Hematopoietic multipotent progenitor cell treated with erythropoietin and hydrocortisone succinate and interleukin-3 and kit ligand, for 6 days (in vitro differentiated cells): ENCODE measurements around the gene PPP6R3.
A peak's percentile ranks its signal among the peaks of the same experiment; 100 is the strongest.

Source experiments
- DNase-seq: peaks from one replicate; pipeline ENCODE4 v3.0.0-alpha.2; 2015

The PPP6R3 gene

DNA sequence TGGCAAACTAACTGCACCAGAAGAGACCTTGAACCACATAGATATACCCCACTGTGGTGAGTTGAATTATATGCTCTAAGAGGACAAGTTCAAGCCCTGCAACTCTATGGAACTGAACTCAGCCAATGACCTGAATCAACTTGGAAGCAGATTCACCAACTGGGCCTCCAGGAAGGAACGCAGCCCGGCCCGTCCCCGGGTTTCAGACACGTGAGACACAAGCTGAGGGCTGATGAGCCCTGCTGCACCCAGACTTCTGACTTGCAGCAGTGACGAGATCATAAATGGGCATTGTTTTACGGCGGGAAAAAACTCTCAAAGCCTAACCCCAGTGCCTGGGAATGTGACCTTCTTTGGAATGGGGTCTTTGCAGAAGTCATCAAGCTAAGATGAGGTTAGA lies 195.3 kb downstream of the PPP6R3 start:
- DNase-seq = no peak

DNA sequence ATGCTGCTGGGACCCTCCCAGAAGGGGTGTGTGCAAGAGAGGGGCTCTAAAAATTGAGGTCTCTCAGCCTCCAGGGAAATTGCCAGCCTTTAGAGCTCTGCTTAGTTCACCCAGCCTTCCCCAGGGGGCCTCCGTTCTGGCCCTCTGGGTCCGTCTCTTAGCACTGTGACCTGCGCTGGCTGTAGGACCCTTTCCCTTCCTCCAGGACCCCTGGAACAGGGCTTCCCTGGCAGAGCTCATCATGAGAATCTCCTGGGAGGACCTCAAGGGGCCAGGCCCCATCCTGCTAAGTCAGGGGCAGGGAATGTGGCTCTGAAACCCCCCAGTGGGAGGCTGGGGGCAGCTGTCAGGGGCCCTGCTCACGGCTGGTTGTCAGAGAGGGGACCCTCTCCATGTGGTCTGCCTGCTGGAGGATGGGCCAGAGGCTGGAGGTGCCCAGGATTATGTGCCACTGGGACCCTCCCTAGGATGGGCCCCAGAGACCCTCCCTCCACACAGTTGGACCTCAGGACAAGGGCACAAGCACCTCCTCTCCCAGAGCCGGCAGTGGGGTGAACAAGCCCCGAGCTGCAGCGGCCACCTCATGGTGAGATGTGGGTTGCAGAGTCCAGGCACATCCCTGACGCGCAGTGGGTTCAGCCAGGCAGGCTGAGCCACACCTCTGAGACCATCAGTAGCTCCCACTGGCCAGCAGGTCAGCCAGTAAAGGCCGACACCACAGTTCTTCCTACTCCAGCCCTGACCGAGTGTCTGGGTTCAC lies 196.6 kb downstream of the PPP6R3 start:
- DNase-seq = no peak

DNA sequence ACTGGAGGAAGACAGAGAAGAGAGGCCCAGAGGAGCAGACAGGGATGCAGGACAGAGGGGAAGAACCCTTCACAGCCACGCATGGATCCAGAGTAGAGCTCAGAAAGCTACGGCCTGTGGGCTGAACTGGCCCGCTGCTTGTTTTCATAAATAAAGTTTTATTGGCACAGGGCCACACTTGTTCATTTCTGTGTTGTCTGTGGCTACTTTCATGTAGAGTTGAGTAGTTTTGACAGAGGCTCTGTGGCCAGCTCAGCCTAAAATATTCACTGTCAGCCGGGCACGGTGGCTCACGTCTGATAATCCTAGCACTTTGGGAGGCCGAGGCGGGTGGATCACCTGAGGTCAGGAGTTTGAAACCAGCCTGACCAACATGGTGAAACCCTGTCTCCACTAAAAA lies 197.5 kb downstream of the PPP6R3 start:
- DNase-seq = no peak

GRCh38 chr11:68658661-68659060 lies 198.1 kb downstream of the PPP6R3 start:
- no peak for DNase-seq

- peak; percentile 40 for DNase-seq
These were observed 198.8 kb downstream of the PPP6R3 start for GRCh38 chr11:68659158-68659921.

GRCh38 chr11:68660066-68660810 lies 199.7 kb downstream of the PPP6R3 start:
- DNase-seq = no peak

GRCh38 chr11:68661014-68661413 lies 200.5 kb downstream of the PPP6R3 start:
- no peak for DNase-seq

DNA sequence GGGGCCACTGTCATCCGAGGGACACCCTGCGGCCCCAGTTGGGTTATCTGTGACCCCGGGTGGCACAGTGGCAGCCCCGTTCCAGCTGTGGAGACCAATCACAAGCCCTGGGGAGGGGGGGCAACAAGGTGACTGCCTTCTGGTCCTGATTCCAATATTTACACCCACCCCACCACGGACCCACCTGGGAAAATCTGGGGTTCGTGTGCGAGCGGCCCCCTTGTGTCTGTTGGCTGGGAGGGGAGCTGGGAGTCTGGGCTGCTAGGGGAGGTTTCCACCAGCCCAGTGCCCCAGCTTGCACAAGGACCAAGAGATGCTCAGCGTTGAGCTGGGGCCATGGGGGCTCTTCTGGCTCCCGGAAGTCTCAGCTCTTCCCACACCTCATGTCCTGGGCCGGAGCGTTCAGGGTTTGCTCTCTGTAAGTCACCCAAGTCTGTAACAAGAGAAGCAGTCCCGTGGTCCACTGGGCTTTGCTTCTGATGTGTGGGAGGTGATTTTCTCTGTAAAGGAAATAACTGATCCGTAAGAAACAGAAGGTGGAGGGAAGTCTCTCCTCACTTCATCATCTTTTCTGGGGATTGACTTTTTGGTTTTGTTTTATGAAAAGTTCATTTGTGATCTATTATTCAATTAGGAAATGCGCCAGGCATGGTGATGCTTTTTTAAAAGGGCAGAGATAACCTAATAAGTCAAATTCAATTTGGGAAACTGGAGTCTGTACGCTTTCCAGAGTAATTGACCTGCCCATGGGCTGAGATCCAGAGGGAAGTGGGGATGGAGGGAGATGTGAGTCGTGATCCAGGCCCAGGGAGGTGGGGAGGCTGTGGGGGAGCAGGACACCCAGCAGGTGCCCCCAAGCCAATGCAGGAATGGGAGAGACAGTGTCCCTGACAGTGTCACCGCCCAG lies 201.4 kb downstream of the PPP6R3 start:
- DNase-seq = no peak

DNA sequence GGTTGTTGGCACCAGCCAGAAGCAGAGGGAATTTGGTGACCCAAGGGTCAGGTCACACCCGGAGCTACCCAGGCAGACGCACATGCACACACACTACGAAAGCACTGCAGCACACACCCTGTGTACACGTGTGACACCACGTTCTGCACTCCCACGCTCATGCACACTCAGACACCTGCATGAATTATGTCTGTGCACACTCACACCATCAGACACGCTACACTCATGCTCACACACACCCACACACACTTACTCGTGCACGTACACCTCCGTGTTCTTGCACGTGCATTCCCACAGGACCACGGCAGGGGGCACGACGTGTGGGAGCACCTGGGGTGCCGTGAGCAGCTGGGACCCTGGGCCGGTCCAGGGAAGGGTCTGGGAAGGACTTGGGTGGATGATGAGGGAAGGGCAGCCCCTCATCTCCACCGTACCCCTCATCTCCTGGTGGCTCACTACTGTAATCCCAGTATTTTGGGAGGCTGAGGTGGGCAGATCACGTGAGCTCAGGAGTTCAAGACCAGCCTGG lies 203.0 kb downstream of the PPP6R3 start:
- no peak for DNase-seq

DNA sequence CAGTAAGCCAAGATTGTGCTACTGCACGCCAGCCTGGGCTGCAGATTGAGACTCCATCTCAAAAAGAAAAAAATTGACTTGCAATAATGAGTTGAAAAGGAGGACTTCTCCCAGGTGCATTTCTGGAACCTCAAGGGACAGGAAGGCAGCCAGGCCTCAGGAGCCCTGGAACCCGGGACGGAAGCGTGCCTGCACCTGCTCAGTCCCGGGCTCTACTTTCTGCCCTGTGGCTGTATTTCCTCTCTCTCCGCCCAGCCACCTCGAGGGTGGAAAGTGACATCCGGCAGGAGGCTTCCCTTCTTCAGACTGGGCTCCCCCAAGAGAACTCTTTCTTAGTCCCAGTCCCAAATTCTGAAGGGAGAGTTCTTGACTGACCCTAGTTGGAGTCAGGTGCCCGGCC lies 203.6 kb downstream of the PPP6R3 start:
- no peak for DNase-seq

DNA sequence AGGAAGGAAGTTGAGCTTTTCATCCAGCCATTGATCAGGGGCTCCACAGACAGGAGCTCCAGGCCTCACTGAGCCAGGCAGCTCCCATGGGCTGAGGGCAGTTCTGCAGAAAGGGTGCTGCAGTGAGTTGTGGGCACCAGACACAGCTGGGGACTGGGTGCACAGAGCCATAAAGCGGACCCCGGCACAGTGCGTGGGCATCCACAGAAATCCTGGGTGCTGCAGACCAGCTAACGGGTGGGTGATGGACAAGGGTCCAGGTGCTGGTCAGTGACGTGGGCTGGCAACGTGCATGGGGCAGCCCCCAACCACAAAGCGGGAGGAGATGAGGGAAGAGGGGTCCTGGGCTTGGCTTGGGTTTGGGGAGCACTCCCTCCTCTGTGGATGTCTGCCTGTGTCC lies 204.4 kb downstream of the PPP6R3 start:
- no peak for DNase-seq
